HepG2 (cell line): ENCODE results near the gene AMER2. TPM values are rescaled to one million over a fixed set of nuclear protein-coding genes. Genes with fewer than 3 reads are reported as not detected.

ENCODE experiments used
- ATAC-seq: fragments of 200-7000 bp; cut with Tn5 transposase; 3 replicates; pipeline ENCODE4 v1.9.1; 2020; ENCODE audit warnings: mild to moderate bottlenecking, moderate library complexity
- BruUV-seq: library from RNA; stranded (reverse); fragments of 400-500 nt; replicated peaks from 2 replicates; lab custom pipeline; 2021; lab: Mats Ljungman, UMichigan
- CTCF ChIA-PET: fragments of 300-600 bp; formaldehyde crosslinking; extraction: SDS; loops from one replicate; lab custom pipeline; 2021; ENCODE audit warnings: low total read pairs, inconsistent platforms, low intra/inter-chr PET ratio; lab: Yijun Ruan, JAX
- POLR2A ChIA-PET: fragments of 350-600 bp; sonication (Branson Sonifier 250); formaldehyde crosslinking; loops from one replicate; lab custom pipeline; 2020; ENCODE audit warnings: antibody characterized with exemption, inconsistent platforms; lab: Yijun Ruan, JAX
- DNase-seq: peaks from one replicate; pipeline ENCODE4 v3.0.0-alpha.2; 2015; ENCODE audit warnings: low spot score
- FAIRE-seq: peaks from 3 replicates; lab custom pipeline; 2011; peaks lifted over from hg19 to GRCh38; lab: Jason Lieb, UNC
- H2AFZ ChIP-seq: one replicate; pipeline ENCODE4 v1.6.1; 2011; ENCODE audit warnings: low read length, inconsistent platforms
- H3K27ac ChIP-seq: fragments of 300-600 bp; 3 replicates; pipeline ENCODE4 v1.8.0; 2011; ENCODE audit warnings: mixed run types, mild to moderate bottlenecking, mixed read lengths, low read length, inconsistent platforms; ENCODE audit not compliant: insufficient read depth; ENCODE audit errors: extremely low read length
- H3K27me3 ChIP-seq, 2 experiments: fragments of 200-600 bp in 1 of 2; 2 replicates in 1 of 2; 3 replicates in 1 of 2; pipeline versions ENCODE4 v1.6.0 to v1.8.0; 2011; ENCODE audit warnings: low read length in 2 of 2, mild to moderate bottlenecking in 2 of 2, moderate library complexity in 2 of 2, inconsistent platforms in 1 of 2; ENCODE audit not compliant: insufficient read depth in 2 of 2, control insufficient read depth in 1 of 2
- H3K36me3 ChIP-seq, 2 experiments: fragments of 200-600 bp in 1 of 2; replicated peaks in 1 of 2; 2 replicates in 1 of 2; 3 replicates in 1 of 2; pipeline versions ENCODE4 v1.5.1 to v1.8.0; 2011; ENCODE audit warnings: low read length in 2 of 2, inconsistent platforms in 1 of 2; ENCODE audit not compliant: insufficient read depth in 2 of 2, control insufficient read depth in 1 of 2
- H3K4me1 ChIP-seq: 2 replicates; pipeline ENCODE4 v1.5.1; 2012; ENCODE audit warnings: low read length, inconsistent platforms; ENCODE audit not compliant: insufficient read depth
- H3K4me2 ChIP-seq: 2 replicates; pipeline ENCODE4 v1.6.0; 2011; ENCODE audit warnings: low read depth, low read length, inconsistent platforms
- H3K4me3 ChIP-seq, 3 experiments: fragments of 200-600 bp in 1 of 3; sonication (generic), shearing (Covaris generic) in 1 of 3; replicated peaks in 1 of 3; 2 replicates each; pipeline ENCODE4 v1.5.1; 2011 to 2016; ENCODE audit warnings: low read length in 3 of 3, inconsistent platforms in 2 of 3, low read depth in 2 of 3, mild to moderate bottlenecking in 2 of 3, control low read depth in 1 of 3, mixed read lengths in 1 of 3; ENCODE audit not compliant: insufficient read depth in 1 of 3
- H3K79me2 ChIP-seq: one replicate; pipeline ENCODE4 v1.6.1; 2011; ENCODE audit warnings: low read length, inconsistent platforms; ENCODE audit not compliant: insufficient read depth
- H3K9ac ChIP-seq: 2 replicates; pipeline ENCODE4 v1.6.0; 2011; ENCODE audit warnings: mild to moderate bottlenecking, low read depth, low read length, inconsistent platforms; ENCODE audit not compliant: insufficient read depth
- H3K9me3 ChIP-seq: 2 replicates; pipeline ENCODE4 v1.5.1; 2012; ENCODE audit warnings: mild to moderate bottlenecking, low read length
- H4K20me1 ChIP-seq: 2 replicates; pipeline ENCODE4 v1.6.0; 2011; ENCODE audit warnings: inconsistent platforms, mild to moderate bottlenecking, low read length, moderate library complexity; ENCODE audit not compliant: insufficient read depth
- CHD2 ChIP-seq: IDR thresholded peaks from 2 replicates; pipeline ENCODE4 v1.6.1; 2011; ENCODE audit warnings: low read depth, low read length, improper control_type of control experiment
- ELF4 ChIP-seq: sonication (generic); formaldehyde crosslinking; IDR thresholded peaks from 2 replicates; pipeline ENCODE4 v1.5.0; 2020; ENCODE audit warnings: missing genetic modification reagents, mild to moderate bottlenecking, moderate library complexity, borderline replicate concordance
- NAIF1 ChIP-seq: sonication (generic); formaldehyde crosslinking; IDR thresholded peaks from 2 replicates; pipeline ENCODE4 v1.5.0; 2020; ENCODE audit warnings: mild to moderate bottlenecking, missing genetic modification reagents, borderline replicate concordance
- SCMH1 ChIP-seq: sonication (generic); formaldehyde crosslinking; IDR thresholded peaks from 2 replicates; pipeline ENCODE4 v1.9.0; 2021; ENCODE audit warnings: missing genetic modification reagents, mild to moderate bottlenecking, borderline replicate concordance
- TAF1 ChIP-seq: sonication (generic); formaldehyde crosslinking; IDR thresholded peaks from 2 replicates; pipeline ENCODE4 v1.4.0; 2020; ENCODE audit warnings: missing genetic modification reagents
- ZNF274 ChIP-seq: sonication (generic); formaldehyde crosslinking; IDR thresholded peaks from 2 replicates; pipeline ENCODE4 v1.5.1; 2020; ENCODE audit warnings: mild to moderate bottlenecking, missing genetic modification reagents
- WGBS: methylation state at CpG from one replicate; pipeline ENCODE4 v1.1.6; 2017; ENCODE audit warnings: low lambda C conversion rate; 5-methylcytosine and 5-hydroxymethylcytosine counted together
- in situ Hi-C: cut with HindIII; loops from 2 replicates; pipeline ENCODE4 v1.10.0; 2017; ENCODE audit warnings: low pct_unique_long_range_greater_than_20kb; ENCODE audit not compliant: extremely low pct_ligation_motif_present
- intact Hi-C: fragments of 100-400 bp; cut with micrococcal nuclease; formaldehyde crosslinking; loops from one replicate; pipeline ENCODE4 v1.10.0; 2022; ENCODE audit not compliant: unreplicated experiment
- polyA plus RNA-seq, 8 experiments: library from polyadenylated mRNA; depleted of rRNA in 3 of 8; stranded (reverse) in 7 of 8; unstranded in 1 of 8; fragments of >200 nt; fragmentation: Illumina TruSeq in 4 of 8; extraction: Trizol in 4 of 8; gene quantifications; 2 replicates each; pipeline versions ENCODE4 v1.2.1 to v1.2.3, GENCODE V29; 2011 to 2016; ENCODE audit warnings: low read depth in 4 of 8, missing spikeins in 1 of 8, mixed read lengths in 1 of 8; ENCODE audit not compliant: insufficient read depth in 1 of 8
- total RNA-seq, 5 experiments: library from RNA; depleted of rRNA; stranded (reverse); fragments of >200 nt; fragmentation: Illumina TruSeq; extraction: Trizol; gene quantifications; 2 replicates each; pipeline ENCODE4 v1.2.3, GENCODE V29; 2016; ENCODE audit warnings: low read depth in 1 of 5
- TF ChIP-seq, protein P1 (sequence below): sonication (generic); formaldehyde crosslinking; IDR thresholded peaks from 2 replicates; pipeline ENCODE4 v1.5.1; 2020; ENCODE audit warnings: mild to moderate bottlenecking, moderate library complexity, missing genetic modification reagents
- TF ChIP-seq, protein P2 (sequence below): sonication (generic); formaldehyde crosslinking; IDR thresholded peaks from one replicate; pipeline ENCODE4 v1.5.1; 2020; ENCODE audit warnings: mild to moderate bottlenecking, missing genetic modification reagents; ENCODE audit errors: not compliant biosample characterization
- TF ChIP-seq, protein P3 (sequence below): sonication (generic); formaldehyde crosslinking; IDR thresholded peaks from 2 replicates; pipeline ENCODE4 v1.4.0; 2020; ENCODE audit warnings: mild to moderate bottlenecking, missing genetic modification reagents
- TF ChIP-seq, protein P4 (sequence below): sonication (generic); formaldehyde crosslinking; IDR thresholded peaks from 2 replicates; pipeline ENCODE4 v1.4.0; 2020; ENCODE audit warnings: mild to moderate bottlenecking, missing genetic modification reagents, borderline replicate concordance

AMER2 gene
- total and polyA plus RNA-seq, 2 of the 13 experiments (the other 11 are each of a cell fraction or from before 2014, with no cell fraction given), result not detected

DNA sequence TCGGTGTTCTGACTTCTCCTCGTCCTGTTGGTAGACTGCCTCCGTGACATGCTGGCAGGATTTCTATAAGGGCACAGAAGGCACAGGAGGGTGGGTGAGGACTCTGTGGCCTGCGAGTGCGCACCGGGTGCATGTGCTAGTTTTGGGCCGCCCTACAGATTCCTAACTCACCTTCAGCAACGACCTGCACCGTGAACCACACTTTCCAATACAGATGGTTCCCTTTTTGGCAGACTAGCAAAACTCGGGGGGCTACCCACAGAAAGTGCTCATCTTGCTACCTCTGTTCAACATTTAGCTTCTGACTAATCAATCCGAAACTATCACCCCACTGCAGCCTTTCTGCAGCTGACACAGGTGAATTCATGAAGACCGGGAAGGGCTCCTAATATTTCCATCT, 14.1 kb upstream of the AMER2 start:
- in situ Hi-C loops (no loop called here), intact Hi-C loops (no loop called here)
- no peaks in the 10 kb centered on the region for H3K9me3 ChIP-seq
- DNase-seq (no peak), ATAC-seq (no peak), FAIRE-seq (no peak)
- no TSS peak for BruUV-seq
- H3K36me3 ChIP-seq, result no peaks in the 10 kb centered on the region
- no peaks in the 10 kb centered on the region for H3K79me2 ChIP-seq
- H3K4me2 ChIP-seq, result no peak overlapping the region
- WGBS, result 40% methylated on average over 8 of the region's 12 CpGs
- no peak overlapping the region for H3K9ac ChIP-seq
- no peaks in the 10 kb centered on the region for H3K4me1 ChIP-seq
- H3K4me3 ChIP-seq, result no peak overlapping the region
- H4K20me1 ChIP-seq, result no peaks in the 10 kb centered on the region
- ChIA-PET CTCF (no interaction called here), POLR2A (no interaction called here)
- no peak overlapping the region for H3K27ac ChIP-seq
- no peak overlapping the region for H2AFZ ChIP-seq
- H3K27me3 ChIP-seq, result peaks cover 0 to 9% of the 10 kb centered on the region in 2 experiments; a peak in 2 of 5 replicates
- no peak for TF ChIP-seq CHD2
- TF ChIP-seq TAF1, result no peak
- TF ChIP-seq SCMH1 (CRISPR knock-in tag), result no peak
- TF ChIP-seq, protein P1, sequence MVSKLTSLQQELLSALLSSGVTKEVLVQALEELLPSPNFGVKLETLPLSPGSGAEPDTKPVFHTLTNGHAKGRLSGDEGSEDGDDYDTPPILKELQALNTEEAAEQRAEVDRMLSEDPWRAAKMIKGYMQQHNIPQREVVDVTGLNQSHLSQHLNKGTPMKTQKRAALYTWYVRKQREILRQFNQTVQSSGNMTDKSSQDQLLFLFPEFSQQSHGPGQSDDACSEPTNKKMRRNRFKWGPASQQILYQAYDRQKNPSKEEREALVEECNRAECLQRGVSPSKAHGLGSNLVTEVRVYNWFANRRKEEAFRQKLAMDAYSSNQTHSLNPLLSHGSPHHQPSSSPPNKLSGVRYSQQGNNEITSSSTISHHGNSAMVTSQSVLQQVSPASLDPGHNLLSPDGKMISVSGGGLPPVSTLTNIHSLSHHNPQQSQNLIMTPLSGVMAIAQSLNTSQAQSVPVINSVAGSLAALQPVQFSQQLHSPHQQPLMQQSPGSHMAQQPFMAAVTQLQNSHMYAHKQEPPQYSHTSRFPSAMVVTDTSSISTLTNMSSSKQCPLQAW (CRISPR knock-in tag), result no peak
- TF ChIP-seq, protein P2, sequence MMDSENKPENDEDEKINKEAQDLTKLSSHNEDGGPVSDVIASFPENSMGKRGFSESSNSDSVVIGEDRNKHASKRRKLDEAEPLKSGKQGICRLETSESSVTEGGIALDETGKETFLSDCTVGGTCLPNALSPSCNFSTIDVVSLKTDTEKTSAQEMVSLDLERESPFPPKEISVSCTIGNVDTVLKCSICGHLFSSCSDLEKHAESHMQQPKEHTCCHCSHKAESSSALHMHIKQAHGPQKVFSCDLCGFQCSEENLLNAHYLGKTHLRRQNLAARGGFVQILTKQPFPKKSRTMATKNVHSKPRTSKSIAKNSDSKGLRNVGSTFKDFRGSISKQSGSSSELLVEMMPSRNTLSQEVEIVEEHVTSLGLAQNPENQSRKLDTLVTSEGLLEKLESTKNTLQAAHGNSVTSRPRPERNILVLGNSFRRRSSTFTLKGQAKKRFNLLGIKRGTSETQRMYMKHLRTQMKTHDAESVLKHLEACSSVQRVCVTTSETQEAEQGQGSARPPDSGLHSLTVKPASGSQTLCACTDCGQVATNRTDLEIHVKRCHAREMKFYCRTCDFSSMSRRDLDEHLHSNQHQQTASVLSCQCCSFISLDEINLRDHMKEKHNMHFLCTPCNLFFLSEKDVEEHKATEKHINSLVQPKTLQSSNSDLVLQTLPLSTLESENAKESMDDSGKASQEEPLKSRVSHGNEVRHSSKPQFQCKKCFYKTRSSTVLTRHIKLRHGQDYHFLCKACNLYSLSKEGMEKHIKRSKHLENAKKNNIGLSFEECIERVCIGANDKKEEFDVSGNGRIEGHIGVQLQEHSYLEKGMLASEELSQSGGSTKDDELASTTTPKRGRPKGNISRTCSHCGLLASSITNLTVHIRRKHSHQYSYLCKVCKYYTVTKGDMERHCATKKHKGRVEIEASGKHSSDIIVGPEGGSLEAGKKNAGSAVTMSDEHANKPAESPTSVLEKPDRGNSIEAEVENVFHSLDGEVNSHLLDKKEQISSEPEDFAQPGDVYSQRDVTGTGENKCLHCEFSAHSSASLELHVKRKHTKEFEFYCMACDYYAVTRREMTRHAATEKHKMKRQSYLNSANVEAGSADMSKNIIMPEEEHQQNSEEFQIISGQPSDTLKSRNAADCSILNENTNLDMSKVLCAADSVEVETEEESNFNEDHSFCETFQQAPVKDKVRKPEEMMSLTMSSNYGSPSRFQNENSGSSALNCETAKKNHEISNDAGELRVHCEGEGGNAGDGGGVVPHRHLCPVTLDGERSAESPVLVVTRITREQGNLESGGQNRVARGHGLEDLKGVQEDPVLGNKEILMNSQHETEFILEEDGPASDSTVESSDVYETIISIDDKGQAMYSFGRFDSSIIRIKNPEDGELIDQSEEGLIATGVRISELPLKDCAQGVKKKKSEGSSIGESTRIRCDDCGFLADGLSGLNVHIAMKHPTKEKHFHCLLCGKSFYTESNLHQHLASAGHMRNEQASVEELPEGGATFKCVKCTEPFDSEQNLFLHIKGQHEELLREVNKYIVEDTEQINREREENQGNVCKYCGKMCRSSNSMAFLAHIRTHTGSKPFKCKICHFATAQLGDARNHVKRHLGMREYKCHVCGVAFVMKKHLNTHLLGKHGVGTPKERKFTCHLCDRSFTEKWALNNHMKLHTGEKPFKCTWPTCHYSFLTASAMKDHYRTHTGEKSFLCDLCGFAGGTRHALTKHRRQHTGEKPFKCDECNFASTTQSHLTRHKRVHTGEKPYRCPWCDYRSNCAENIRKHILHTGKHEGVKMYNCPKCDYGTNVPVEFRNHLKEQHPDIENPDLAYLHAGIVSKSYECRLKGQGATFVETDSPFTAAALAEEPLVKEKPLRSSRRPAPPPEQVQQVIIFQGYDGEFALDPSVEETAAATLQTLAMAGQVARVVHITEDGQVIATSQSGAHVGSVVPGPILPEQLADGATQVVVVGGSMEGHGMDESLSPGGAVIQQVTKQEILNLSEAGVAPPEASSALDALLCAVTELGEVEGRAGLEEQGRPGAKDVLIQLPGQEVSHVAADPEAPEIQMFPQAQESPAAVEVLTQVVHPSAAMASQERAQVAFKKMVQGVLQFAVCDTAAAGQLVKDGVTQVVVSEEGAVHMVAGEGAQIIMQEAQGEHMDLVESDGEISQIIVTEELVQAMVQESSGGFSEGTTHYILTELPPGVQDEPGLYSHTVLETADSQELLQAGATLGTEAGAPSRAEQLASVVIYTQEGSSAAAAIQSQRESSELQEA, result no peak
- TF ChIP-seq ZNF274 (CRISPR knock-in tag), result no peak
- no peak for TF ChIP-seq NAIF1
- TF ChIP-seq, protein P3, sequence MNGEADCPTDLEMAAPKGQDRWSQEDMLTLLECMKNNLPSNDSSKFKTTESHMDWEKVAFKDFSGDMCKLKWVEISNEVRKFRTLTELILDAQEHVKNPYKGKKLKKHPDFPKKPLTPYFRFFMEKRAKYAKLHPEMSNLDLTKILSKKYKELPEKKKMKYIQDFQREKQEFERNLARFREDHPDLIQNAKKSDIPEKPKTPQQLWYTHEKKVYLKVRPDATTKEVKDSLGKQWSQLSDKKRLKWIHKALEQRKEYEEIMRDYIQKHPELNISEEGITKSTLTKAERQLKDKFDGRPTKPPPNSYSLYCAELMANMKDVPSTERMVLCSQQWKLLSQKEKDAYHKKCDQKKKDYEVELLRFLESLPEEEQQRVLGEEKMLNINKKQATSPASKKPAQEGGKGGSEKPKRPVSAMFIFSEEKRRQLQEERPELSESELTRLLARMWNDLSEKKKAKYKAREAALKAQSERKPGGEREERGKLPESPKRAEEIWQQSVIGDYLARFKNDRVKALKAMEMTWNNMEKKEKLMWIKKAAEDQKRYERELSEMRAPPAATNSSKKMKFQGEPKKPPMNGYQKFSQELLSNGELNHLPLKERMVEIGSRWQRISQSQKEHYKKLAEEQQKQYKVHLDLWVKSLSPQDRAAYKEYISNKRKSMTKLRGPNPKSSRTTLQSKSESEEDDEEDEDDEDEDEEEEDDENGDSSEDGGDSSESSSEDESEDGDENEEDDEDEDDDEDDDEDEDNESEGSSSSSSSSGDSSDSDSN (CRISPR knock-in tag), result no peak
- no peak for TF ChIP-seq ELF4 (CRISPR knock-in tag)
- TF ChIP-seq, protein P4, sequence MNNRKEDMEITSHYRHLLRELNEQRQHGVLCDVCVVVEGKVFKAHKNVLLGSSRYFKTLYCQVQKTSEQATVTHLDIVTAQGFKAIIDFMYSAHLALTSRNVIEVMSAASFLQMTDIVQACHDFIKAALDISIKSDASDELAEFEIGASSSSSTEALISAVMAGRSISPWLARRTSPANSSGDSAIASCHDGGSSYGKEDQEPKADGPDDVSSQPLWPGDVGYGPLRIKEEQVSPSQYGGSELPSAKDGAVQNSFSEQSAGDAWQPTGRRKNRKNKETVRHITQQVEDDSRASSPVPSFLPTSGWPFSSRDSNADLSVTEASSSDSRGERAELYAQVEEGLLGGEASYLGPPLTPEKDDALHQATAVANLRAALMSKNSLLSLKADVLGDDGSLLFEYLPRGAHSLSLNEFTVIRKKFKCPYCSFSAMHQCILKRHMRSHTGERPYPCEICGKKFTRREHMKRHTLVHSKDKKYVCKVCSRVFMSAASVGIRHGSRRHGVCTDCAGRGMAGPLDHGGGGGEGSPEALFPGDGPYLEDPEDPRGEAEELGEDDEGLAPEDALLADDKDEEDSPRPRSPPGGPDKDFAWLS (CRISPR knock-in tag), result no peak
